NOMO-1 treated with dmso at 0.1 percent for 144 hours (cell line): ENCODE data around the gene JMJD6.
"Not testable (repeated sequence)": the region's sequence is repeated elsewhere in the genome, so short reads cannot be mapped to it uniquely, and the experiment has no call there.

ENCODE experiments used
- DNase-seq: peaks from one replicate; lab custom pipeline; 2025; ENCODE audit not compliant: unreplicated experiment; lab: John Stamatoyannopoulos, UW

JMJD6 gene

DNA sequence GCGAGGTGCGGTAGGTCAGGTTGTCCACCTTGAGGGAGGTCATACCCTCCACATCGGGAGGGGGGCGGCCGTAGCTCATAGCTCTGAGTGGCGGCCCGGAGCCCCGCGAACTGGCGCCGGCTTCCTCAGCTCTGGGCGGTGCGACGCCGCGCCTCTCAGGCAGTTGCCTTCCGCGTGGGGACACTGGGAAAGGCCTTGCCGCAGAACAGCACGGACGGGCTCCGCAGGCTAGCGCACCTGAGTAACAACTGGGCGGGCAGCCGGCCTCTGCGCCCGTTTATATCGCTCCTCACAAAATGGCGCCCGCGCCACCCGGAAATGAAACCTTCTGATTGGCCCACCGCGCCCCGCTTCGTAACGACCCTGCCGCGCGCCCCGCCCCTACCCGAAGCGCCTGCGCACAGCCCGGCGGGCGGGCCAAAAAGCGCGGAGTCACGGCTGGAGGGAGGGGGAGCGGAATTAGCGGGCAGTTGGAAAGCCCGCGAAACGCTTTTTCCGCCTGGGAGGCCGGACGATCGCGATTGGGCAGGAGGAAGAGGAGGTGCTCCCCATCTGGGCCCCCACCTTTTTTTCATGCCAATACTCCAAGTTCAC, 10.8 kb upstream of the JMJD6 start, which contains the start of gene SRSF2:
SRSF2 (minus strand) TSS at position 250 of the 594 bp plus-strand sequence; CDS start at position 79, 171 bp downstream.
- DNase-seq = peak; percentile 99

DNA sequence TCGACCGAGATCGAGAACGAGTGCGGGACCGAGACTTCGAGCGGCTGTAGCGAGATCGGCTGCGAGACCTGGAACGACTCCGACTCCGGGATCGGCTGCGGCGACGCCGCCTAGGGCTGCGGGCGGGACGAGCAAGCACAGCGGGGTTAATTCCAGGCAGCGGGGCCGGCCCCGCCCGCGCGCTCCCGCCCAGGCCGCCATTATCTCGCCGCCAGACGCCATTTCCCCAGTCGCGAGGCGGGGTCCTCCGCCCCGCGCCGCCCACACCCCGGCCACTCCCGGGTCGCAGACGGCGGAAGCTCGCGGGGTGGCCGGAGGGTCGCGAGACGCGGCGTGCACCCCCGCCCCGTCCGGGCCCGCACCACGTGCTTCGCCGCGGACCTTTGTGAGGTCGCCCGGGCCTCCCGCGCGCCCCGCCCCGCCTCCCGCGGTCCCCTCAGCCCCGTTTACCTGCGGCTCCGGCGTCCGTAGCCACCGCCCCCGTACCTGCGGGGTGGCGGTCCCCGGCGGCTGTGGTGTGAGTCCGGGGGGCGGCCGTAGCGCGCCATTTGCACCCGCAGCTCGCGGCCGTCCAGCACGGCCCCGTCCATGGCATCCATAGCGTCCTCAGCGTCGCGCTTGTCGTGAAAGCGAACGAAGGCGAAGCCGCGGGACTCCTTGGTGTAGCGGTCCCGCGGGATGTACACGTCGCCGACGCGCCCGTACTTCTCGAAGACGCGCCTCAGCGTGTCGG, 10.1 kb upstream of the JMJD6 start:
- peak; percentile 45 for DNase-seq

DNA sequence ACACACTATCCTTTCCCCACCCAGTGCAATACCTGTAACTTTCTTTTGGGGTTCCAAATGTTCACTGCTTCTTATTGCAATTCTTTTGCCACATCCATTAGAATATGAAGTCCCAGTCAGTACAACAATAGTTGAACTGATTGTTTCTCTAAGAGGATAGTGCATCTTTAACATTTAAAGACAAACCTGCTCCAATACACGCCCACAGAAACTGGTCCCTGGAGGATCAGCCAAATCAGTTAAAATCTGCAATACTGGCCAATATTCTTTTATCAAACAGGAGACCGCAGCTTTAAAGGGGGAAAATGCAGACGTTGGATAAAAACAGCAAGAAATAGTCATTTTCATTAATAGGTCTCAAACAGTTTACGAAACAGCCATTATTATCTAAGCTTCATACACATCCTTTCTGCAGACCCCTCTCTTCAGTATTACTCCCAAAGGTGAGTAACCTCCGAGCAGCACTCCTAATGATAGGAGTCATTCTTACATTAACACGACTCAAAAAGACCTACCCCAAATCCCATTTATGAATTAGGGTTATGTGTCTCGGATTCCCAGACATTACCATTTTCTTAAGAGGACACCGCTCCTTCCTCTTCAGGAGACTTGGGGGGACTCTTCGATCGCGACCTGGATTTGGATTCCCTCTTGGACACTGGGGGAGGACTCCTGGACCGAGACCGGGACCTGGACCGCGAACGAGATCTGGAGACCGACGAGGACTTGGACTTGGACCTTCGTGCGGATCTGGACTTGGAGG, 9.4 kb upstream of the JMJD6 start:
- DNase-seq = no peak

DNA sequence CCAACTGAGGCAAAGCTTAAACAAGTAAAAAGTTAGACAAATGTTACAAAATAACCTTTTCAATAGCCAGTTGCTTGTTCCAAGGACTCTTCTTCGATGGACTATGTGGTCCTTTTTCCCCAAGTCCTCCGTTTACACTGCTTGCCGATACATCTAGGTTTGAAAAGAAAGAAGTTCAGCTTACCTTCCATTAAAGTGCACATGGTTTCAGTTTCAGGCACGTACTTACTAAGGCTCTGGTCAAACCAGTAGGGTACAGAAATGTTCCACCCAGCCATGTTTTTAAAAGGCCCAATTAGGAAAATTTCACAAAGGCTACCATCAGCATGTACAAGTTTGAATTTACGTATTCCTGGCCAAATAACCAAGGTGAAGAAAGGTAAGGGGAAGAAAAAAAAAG, 8.6 kb upstream of the JMJD6 start:
- DNase-seq = no peak

DNA sequence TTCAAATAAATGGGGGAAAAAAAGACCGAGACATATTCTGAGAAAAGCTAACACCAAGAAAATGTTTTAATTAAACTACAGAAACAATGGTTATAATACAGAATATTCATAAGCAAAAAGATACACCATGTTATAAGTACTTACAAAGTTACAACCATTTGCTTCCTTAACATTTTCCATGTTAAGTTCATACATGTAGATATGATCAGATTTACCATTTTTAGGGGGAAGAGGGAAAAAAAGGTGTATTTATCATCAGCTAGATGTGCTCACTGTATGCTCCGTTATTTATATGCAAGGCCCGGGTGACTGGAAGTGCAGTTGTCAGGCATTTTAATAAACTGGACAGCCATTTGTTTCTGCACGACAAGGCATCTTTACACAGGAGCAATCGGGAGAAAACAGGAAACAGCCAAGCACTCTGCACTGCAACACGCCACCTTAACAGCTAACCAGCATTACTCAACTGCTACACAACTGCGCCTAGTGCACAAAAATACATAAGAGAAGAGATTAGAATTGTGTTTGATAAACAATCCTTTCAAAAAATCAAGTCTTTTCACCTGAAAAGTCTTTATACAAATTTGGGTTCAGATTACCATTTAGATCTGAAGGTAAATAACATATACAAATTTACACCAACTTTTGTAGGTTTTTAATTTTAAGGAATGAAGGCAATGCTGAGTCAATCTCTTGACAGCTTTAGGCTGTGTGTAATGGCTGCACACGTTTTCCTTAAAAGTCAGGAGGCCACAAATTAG, 7.9 kb upstream of the JMJD6 start:
- peak; percentile 27 for DNase-seq

DNA sequence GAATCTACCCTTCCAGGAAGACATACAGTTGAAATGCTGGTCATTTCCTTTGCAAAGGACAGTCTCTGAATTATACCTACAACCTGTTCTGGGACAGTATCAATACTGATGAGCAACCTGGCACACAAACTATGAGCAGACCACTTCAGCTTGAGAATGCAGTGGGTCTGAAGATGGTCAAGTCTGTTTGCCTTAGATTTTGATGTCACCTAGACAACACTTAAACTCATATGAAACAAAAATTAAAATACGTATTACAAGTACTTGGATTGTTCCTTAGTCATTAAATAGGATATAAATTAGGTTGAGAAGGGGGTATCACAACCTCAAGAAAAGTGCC, 7.2 kb upstream of the JMJD6 start:
- no peak for DNase-seq

DNA sequence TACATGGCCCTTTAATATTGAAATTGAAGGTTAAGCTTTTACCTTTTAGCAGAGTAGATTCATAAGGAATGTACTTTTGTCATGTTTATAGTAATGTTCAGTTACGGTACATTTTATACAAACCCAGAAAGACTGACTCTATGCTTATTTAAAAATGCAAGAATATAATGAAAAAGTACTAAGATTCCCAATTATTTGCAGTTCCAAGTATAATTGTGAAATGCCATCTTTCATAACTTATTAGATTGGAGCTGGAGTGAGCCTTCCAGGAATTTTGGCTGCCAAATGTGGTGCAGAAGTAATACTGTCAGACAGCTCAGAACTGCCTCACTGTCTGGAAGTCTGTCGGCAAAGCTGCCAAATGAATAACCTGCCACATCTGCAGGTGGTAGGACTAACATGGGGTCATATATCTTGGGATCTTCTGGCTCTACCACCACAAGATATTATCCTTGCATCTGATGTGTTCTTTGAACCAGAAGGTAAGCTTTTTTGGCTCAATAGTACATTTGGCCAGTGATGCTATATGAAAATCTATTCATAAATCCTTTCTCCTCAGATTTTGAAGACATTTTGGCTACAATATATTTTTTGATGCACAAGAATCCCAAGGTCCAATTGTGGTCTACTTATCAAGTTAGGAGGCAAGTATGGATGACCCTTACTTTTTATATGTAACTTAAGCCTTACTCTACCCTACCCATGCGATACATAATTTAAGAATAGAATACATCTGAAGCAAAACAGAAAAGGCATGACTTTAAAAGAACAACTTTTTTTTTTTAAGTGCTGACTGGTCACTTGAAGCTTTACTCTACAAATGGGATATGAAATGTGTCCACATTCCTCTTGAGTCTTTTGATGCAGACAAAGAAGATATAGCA, 6.6 kb upstream of the JMJD6 start:
- no peak for DNase-seq

DNA sequence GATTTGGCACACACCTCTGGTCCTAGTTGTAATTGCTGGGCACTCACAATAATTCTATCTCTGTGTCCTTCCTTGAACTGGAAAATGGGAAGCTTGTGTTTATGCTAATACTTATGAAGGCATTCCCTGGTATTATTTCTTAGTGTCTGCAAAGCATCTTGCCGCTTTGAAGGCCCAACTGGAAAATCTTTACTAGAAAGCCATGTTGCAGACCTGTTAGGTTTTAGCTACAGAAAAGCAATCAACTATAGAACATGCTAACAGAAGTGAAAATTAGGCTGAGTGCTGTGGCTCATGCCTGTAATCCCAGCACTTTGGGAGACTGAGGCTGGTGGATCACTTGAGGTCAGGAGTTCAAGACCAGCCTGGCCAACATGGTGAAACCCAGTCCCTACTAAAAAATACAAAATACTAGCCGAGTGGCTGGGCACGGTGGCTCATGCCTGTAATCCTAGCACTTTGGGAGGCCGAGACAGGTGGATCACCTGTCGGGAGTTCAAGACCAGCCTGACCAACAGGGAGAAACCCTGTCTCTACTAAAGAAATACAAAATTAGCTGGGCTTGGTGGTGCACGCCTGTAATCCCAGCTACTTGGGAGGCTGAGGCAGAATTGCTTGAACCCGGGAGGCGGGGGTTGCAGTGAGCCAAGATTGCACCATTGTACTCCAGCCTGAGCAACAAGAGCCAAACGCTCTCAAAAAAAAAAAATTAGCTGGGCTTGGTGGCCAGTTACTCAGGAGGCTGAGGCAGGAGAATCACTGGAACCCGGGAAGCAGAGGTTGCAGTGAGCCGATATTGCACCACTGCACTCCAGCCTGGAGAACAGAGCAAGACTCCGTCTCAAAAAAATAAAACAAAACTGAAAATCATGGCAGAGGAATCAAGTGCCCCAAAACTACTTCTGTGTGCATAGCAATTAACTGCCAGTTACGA, 5.7 kb upstream of the JMJD6 start:
- not testable (repeated sequence) for DNase-seq

DNA sequence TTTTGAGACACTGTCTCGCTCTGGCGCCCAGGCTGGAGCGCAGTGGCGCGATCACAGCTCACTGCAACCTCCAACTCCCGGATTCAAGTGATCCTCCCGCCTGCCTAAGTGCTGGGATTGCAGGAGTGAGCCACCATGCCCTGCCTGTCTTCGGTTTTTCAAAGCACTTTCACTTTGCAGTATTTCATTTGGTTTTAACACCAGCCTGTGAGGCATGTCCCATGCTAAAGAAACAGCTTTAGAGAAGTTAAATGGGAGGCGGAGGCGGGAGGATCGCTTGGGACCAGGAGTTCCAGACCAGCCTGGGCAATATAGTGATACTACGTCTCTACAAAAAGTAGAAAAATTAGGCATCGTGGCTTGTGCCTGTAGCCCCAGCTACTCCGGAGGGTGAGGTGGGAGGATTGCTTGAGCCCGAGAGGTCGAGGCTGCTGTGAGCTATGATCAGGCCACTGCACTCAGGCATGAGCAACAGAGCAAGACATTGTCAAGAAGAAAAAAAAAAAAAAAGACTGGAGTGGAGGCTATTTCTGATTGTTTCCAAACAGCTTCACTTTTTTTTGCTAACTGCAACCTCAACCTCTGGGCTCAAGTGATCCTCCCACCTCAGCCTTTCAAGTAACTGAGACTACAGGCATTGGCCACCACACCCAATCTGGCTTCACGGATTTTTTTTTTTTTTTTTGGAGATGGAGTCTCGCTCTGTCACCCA, 1.5 kb upstream of the JMJD6 start:
- DNase-seq = no peak

DNA sequence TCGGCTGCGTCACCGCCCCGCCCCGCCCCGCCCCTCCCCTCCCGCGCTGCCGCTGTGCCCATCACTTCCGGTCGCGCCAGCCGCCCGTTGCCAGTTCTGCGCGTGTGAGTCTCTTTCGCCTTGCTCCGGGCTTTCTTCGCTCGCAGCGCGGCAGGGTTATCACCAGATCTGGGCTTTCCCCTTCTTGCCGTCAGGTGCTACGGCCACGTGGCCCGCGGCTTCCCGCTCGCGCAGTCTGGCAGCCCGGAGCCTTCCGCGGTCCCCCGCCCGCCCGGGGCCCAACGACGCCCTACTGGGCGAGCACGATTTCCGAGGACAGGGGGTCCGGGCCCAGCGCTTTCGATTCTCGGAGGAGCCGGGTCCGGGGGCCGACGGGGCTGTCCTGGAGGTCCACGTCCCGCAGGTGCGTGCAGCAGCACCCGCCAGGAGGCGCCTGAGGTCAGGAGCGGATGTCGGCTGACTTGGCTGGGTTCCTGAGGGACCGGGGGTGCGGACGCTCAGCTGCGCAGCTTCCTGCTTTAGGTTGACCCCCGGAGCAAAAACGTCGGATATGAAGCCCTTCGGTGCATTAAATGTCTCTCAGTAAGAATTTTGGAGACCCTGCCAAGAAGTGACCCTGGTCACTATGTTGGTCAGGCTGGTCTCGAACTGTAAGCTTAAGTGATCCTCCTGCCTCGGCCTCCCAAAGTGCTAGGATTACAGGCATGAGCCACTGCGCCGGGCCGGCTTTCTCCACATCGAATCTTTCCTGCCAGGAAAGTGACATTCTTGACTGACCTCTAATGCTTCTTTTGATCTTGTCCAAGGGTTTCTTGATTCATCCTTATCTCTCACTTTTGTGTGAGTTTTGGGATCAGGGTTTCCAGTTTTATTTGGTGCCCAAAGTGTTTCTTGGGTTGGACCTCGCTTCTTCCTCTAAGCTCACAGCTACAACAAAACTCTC, 641 bp upstream of the JMJD6 start, which contains the start of gene METTL23:
METTL23 (plus strand) TSS at position 64 of the 943 bp plus-strand sequence. CDS start 2,872 bp downstream, outside the sequence.
- DNase-seq = peak; percentile 32

DNA sequence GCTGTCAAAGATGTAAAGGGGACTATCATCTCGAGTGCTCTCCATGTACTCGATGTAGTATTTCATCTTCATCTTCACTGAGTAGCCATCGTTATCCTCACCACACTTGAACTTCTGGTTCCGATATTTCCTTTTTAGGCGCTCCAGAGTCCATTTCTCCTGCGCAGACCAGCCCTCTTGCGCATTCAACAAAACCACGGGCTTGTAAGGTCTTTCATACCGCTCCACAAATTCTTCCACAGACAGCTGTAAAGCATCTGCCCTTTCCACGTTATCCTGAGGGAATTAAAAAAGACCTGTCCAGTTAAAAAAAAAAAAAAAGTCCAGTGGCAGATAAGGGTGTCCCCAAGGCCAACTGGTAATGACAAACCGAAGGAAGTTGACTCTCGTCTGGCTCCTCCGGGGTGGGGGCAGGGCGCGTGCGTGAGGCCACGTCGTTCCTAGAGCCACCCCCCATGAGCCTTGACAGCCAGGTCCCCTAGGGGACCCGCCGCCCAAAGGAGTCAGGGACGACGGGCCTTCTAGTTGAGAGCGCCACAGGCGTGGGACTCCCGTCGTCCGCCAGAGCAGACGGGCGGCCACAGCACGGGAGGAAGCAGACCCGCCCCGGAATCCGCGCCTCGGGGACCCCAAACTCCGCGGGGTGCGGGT, 701 bp downstream of the JMJD6 start:
- peak; percentile 40 for DNase-seq

DNA sequence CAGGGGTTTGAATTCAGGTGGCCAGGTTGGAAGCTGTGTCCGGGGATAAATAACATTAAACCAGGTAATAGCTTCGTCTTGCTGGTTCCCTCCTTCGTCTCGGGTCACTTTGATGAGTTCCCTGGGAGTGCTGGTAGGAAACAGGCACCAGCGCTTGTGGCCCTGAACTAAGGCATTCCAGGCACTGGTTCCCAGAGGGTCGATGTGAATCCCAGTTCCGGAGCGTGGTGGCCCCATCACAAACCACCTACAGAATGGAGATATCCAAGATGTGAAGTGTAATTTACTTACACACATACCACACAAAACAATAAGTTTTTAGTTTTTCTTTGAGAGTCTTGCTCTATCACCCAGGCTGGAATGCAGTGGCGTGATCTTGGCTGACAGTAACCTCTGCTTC, 2.6 kb downstream of the JMJD6 start:
- no peak for DNase-seq

DNA sequence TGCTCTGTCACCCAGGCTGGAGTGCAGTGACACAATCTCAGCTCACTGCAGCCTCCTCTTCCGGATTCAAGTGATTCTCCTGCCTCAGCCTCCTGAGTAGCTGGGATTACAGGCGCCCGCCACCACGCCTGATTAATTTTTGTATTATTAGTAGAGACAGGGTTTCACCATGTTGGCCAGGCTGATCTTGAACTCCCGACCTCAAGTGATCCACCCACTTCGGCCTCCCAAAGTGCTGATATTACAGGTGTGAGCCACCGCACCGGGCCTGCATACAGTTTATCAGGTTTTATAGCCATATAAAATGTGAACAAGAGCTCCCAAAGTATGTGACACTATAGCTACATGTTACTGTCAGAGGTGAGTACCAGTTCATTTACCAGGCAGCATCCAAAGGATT, 3.4 kb downstream of the JMJD6 start:
- not testable (repeated sequence) for DNase-seq

DNA sequence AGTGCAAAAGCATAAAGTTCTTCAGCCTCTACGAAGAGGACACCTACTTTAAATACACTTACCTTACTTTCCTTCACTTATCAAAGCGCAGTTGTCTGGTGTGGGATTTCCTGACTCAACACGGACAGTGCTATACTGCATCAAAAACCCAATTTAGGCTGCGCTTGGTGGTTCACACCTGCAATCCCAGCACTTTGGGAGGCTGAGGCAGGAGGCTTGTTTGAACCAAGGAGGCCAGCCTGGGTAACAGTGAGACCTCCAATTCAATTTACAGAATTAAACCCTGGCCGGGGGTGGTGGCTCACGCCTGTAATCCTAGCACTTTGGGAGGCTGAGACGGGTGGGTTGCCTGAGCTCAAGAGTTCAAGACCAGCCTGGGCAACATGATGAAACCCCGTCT, 4.1 kb downstream of the JMJD6 start:
- DNase-seq = no peak

DNA sequence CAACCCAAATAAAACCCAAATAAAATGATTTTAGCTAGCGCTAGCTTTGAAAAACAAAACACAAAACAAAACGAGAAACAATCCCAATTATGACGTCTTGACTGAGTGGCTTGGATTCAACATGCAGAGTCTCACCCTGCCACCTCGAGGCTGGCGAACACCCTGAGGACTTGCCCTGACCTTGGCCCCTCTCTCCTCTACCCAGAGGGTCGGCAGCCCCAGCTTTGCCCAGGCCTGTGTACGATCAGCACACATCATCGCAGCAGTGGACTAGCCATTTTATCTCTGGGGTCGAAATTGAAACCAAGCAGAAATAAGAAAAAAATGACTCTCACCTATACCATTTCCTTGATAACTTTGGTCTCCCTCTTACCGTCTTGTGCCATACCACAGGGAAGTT, 4.9 kb downstream of the JMJD6 start:
- DNase-seq = no peak

DNA sequence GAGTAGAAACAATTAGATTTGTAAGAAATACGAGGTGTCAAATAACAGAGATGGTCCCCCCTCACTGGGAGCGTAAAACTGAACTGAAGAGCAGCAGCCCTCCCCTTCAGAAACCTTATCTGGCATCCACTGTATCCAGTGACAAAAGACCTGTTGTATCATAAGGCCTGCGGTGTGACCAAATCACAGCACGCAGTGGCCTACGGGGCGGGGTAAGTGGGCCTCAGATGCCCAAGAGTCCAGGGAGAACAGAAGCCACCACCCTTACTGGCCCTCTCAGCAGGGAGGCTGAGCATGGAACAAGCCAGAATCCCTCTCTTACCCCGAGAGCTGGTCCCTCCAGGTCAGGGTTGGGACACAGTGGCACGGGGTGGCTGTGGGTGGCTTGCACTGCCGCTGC, 5.5 kb downstream of the JMJD6 start:
- DNase-seq = no peak

DNA sequence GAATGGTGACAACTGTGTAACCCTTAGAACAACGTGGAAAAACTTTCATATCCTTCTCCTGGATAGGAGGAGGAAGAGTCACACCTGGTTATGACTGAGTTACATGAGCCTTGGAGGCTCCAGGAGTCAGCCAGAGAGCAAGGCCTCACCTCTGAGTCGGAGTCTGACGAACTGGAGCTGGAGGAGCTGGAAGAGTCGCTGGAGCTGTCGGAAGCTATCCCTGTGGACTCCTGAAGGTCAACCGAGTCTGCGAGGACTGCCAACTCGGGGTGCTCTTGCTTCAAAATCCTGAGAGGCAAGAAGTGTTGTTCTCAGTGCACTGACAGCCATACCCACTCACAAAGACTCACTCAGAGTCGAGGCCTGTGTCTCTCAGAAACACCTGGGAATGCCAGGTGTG, 6.2 kb downstream of the JMJD6 start:
- no peak for DNase-seq
